Common myeloid progenitor, CD34-positive (primary cell): ENCODE data around the gene CAMTA1.
"Not testable (repeated sequence)": the region's sequence is repeated elsewhere in the genome, so short reads cannot be mapped to it uniquely, and the experiment has no call there.

Experiments used
- CTCF ChIA-PET: fragments of 350-600 bp; sonication (Branson Sonifier 250); formaldehyde crosslinking; loops from one replicate; lab custom pipeline; 2021; ENCODE audit warnings: antibody characterized with exemption; lab: Charles Lee
- POLR2A ChIA-PET: fragments of 350-600 bp; sonication (Branson Sonifier 250); formaldehyde crosslinking; loops from one replicate; lab custom pipeline; 2021; ENCODE audit warnings: antibody characterized with exemption; lab: Charles Lee
- DNase-seq, 3 donors: peaks; one replicate each; pipeline versions ENCODE4 v3.0.0 to v3.0.0-alpha.2; 2013
- H3K27ac ChIP-seq, 2 experiments: 1 replicate in 1 of 2; 2 replicates in 1 of 2; pipeline ENCODE4 v1.7.0; 2013; ENCODE audit warnings: inconsistent platforms in 2 of 2, low read length in 2 of 2, mild to moderate bottlenecking in 2 of 2, low read depth in 1 of 2, moderate library complexity in 1 of 2; ENCODE audit not compliant: severe bottlenecking in 2 of 2, insufficient read depth in 1 of 2, poor library complexity in 1 of 2
- H3K27me3 ChIP-seq, 5 experiments: replicated peaks in 2 of 5; 1 replicate in 3 of 5; 2 replicates in 2 of 5; pipeline versions ENCODE4 v1.6.1 to v1.7.0; 2013; ENCODE audit warnings: low read length in 4 of 5, mild to moderate bottlenecking in 2 of 5, moderate library complexity in 2 of 5, inconsistent platforms in 1 of 5; ENCODE audit not compliant: insufficient read depth in 5 of 5, control insufficient read depth in 4 of 5
- H3K36me3 ChIP-seq, 4 experiments: 1 replicate in 2 of 4; 2 replicates in 2 of 4; pipeline versions ENCODE4 v1.6.1 to v1.7.0; 2013; ENCODE audit warnings: low read length in 3 of 4, control low read depth in 1 of 4, mild to moderate bottlenecking in 1 of 4; ENCODE audit not compliant: control insufficient read depth in 4 of 4, insufficient read depth in 4 of 4
- H3K4me1 ChIP-seq, 4 experiments: 1 replicate in 3 of 4; 2 replicates in 1 of 4; pipeline versions ENCODE4 v1.6.1 to v1.7.1; 2013; ENCODE audit warnings: low read length in 3 of 4, mild to moderate bottlenecking in 3 of 4, control low read depth in 1 of 4, inconsistent platforms in 1 of 4, moderate library complexity in 1 of 4; ENCODE audit not compliant: control insufficient read depth in 4 of 4, insufficient read depth in 4 of 4; ENCODE audit errors: control extremely low read depth in 1 of 4
- H3K4me3 ChIP-seq, 7 experiments: 1 replicate in 4 of 7; 2 replicates in 3 of 7; pipeline versions ENCODE4 v1.5.1 to v1.7.0; 2013; ENCODE audit warnings: mild to moderate bottlenecking in 7 of 7, low read length in 6 of 7, moderate library complexity in 6 of 7, inconsistent platforms in 2 of 7, low read depth in 2 of 7, control low read depth in 1 of 7; ENCODE audit not compliant: insufficient read depth in 4 of 7, control insufficient read depth in 1 of 7; ENCODE audit errors: extremely low read depth in 1 of 7
- H3K9me3 ChIP-seq, 5 experiments: 1 replicate in 4 of 5; 2 replicates in 1 of 5; pipeline versions ENCODE4 v1.6.1 to v1.7.1; 2013; ENCODE audit warnings: low read length in 4 of 5, mild to moderate bottlenecking in 2 of 5, inconsistent platforms in 1 of 5, low read depth in 1 of 5, moderate library complexity in 1 of 5; ENCODE audit not compliant: control insufficient read depth in 4 of 5, insufficient read depth in 2 of 5; ENCODE audit errors: control extremely low read depth in 1 of 5
- WGBS: methylation state at CpG from one replicate; pipeline ENCODE4 v1.1.5; 2013; ENCODE audit not compliant: insufficient coverage; 5-methylcytosine and 5-hydroxymethylcytosine counted together

Gene CAMTA1

GRCh38 chr1:7690076-7690475 is 904.8 kb downstream of the CAMTA1 start:
- no peak for DNase-seq
- POLR2A ChIA-PET: interaction anchor here (0.8 kb wide), 1 partner anchor 9 kb away, joined by 3 read pairs; no protein-coding TSS in a partner anchor
- 97% methylated on average over 8 of the region's 10 CpGs for WGBS
- Histone ChIP-seq H3K27me3 (peaks cover 0 to 2% (median 0%) of the 10 kb centered on the region in 5 experiments), H3K4me3 (no peak overlapping the region), H3K9me3 (peaks cover 0 to 23% (median 12%) of the 10 kb centered on the region in 5 experiments), H3K4me1 (no peaks in the 10 kb centered on the region), H3K27ac (no peak overlapping the region), H3K36me3 (no peaks in the 10 kb centered on the region)
- CTCF ChIA-PET: interaction anchor here (1.3 kb wide), 1 partner anchor 61 kb away, joined by 6 read pairs; no protein-coding TSS in a partner anchor

- no peak overlapping the region for H3K4me3 ChIP-seq
- ChIA-PET POLR2A (no interaction called here), CTCF (interaction anchor here (1.0 to 1.5 kb wide), 2 partner anchors 14 to 61 kb away, joined by 3 read pairs; no protein-coding TSS in a partner anchor)
- no peak overlapping the region for H3K27ac ChIP-seq
- peaks cover 0 to 23% (median 12%) of the 10 kb centered on the region in 5 experiments for H3K9me3 ChIP-seq
- peaks cover 0 to 2% (median 0%) of the 10 kb centered on the region in 5 experiments for H3K27me3 ChIP-seq
- no peak for DNase-seq
- WGBS: 96% methylated on average over 16 of the region's 17 CpGs
- H3K4me1 ChIP-seq: no peaks in the 10 kb centered on the region
- H3K36me3 ChIP-seq: no peaks in the 10 kb centered on the region
Observed at GRCh38 chr1:7690496-7691182, 905.4 kb downstream of the CAMTA1 start.

GRCh38 chr1:7691576-7691975 is 906.3 kb downstream of the CAMTA1 start:
- Histone ChIP-seq H3K27me3 (peaks cover 0 to 2% (median 0%) of the 10 kb centered on the region in 5 experiments), H3K4me1 (no peaks in the 10 kb centered on the region), H3K9me3 (peaks cover 0 to 23% (median 12%) of the 10 kb centered on the region in 5 experiments), H3K4me3 (no peak overlapping the region), H3K27ac (no peak overlapping the region), H3K36me3 (no peaks in the 10 kb centered on the region)
- ChIA-PET CTCF (interaction anchor here (0.8 to 1.5 kb wide), 2 partner anchors 9 to 13 kb away, joined by 3 to 4 read pairs; no protein-coding TSS in a partner anchor), POLR2A (no interaction called here)
- WGBS: 55% methylated on average over 2 of the region's 3 CpGs
- DNase-seq: peak; percentile 22 to 54 (median 27)

- Histone ChIP-seq H3K4me1 (no peaks in the 10 kb centered on the region), H3K9me3 (peaks cover 0 to 23% (median 12%) of the 10 kb centered on the region in 5 experiments), H3K27ac (no peak overlapping the region), H3K27me3 (peaks cover 0 to 2% (median 0%) of the 10 kb centered on the region in 5 experiments), H3K4me3 (no peak overlapping the region), H3K36me3 (no peaks in the 10 kb centered on the region)
- CTCF ChIA-PET: interaction anchor here (0.8 to 1.5 kb wide), 2 partner anchors 9 to 13 kb away, joined by 3 to 4 read pairs; no protein-coding TSS in a partner anchor
- no peak for DNase-seq
- 93% methylated on average over 2 of the region's 3 CpGs for WGBS
- POLR2A ChIA-PET: no interaction called here
Observed at GRCh38 chr1:7692005-7692404, 906.8 kb downstream of the CAMTA1 start.

GRCh38 chr1:7693037-7693436 is 907.8 kb downstream of the CAMTA1 start:
- H3K27ac ChIP-seq, POLR2A ChIA-PET, H3K4me1 ChIP-seq, DNase-seq, H3K4me3 ChIP-seq, H3K27me3 ChIP-seq, H3K36me3 ChIP-seq: not testable (repeated sequence)
- 93% methylated on average over 5 of the region's 5 CpGs for WGBS
- CTCF ChIA-PET: interaction anchor here (1.7 kb wide), 1 partner anchor 25 kb away, joined by 6 read pairs; no protein-coding TSS in a partner anchor
- peaks cover 0 to 23% (median 12%) of the 10 kb centered on the region in 5 experiments for H3K9me3 ChIP-seq

GRCh38 chr1:7693662-7694061 is 908.4 kb downstream of the CAMTA1 start:
- CTCF ChIA-PET: interaction anchor here (1.3 to 1.7 kb wide), 2 partner anchors 23 to 26 kb away, joined by 3 to 6 read pairs; no protein-coding TSS in a partner anchor

More at GRCh38 chr1:7693662-7694061, 908.4 kb downstream of the CAMTA1 start:
- POLR2A ChIA-PET: no interaction called here
- no peak for DNase-seq
- Histone ChIP-seq H3K4me1 (no peaks in the 10 kb centered on the region), H3K36me3 (no peaks in the 10 kb centered on the region), H3K27ac (no peak overlapping the region), H3K27me3 (peaks cover 0 to 2% (median 0%) of the 10 kb centered on the region in 5 experiments), H3K9me3 (peaks cover 0 to 23% (median 12%) of the 10 kb centered on the region in 5 experiments), H3K4me3 (no peak overlapping the region)
- WGBS: 44% methylated on average over 2 of the region's 2 CpGs
